GM12872 (cell line): ENCODE measurements around the gene FKBP3.

Source experiments
- CTCF ChIP-seq: IDR thresholded peaks from 3 replicates; pipeline ENCODE4 v1.5.1; 2011; ENCODE audit warnings: low read depth, mild to moderate bottlenecking, low read length, moderate library complexity; ENCODE audit not compliant: insufficient read depth

FKBP3 gene

DNA sequence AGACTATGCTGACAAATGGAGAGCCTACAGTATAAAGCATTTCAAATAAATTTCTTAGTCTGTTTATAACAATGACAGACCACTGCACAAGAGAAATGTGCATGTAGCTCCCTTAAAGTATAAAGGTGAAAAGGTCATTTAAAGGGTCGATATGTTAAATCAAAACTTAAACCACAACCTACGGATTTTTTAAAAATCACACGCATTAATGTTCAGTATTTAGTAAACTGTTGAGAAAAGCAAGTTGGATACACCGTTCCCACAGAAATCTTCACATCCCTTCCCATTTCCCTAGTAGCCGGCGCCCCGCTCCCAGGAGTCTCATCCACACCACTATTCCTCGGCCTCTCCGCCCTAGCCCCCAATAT, 614 bp downstream of the FKBP3 start:
- TF ChIP-seq CTCF, result no peak

DNA sequence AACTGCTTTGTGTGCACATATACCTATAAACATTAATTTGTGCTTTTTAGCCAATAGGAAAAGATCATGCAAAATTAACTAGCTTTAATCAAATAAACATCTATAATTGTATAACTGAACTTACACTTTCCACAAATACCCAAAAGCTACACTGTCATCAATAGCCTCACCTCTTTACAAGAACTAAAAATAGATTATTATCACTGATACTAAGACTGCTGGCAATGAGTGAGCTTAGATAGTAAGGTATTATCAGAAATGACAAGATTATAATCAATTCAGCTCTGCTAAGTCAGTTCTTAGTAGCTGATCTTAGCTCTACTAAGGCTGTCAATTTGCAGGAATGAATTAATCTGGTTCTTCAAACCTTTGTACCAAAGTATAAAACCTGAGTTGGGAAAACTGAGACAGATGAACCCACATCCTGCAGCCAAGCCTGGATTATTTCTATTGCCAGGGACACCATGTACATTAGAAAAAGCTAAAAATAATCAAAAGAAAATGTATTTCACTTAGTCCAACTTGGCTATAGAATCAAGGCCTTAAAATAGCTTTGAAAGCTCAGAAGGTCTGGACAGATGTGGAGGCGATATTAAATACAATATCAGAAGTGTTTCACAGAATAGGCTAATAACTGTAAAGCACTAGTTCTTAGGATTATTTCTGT, 5.2 kb downstream of the FKBP3 start:
- TF ChIP-seq CTCF, result no peak

- TF ChIP-seq CTCF, result no peak
Measured at GRCh38 chr14:45125754-45126153, 8.5 kb downstream of the FKBP3 start.

DNA sequence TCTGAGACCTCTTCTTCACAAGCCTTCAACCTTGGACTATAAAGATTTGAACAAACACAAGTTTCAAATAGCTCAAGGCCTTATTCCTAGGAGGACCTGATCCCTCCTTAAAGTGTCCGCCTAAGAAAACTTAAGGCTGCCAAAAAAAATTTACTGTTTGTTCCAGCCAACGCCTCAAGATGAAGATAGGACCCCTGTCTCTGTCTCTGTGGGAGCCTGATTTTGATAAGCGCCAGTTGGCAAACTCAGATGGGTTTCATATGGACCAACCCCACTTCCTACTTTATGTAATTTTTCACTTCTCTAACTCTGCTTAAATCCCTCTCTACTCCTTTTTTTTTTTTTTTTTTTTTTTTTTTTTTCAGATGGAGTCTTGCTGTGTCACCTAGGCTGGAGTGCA, 11.0 kb downstream of the FKBP3 start:
- no peak for TF ChIP-seq CTCF

GRCh38 chr14:45120096-45120495, 14.2 kb downstream of the FKBP3 start:
- no peak for TF ChIP-seq CTCF

- no peak for TF ChIP-seq CTCF
Measured at GRCh38 chr14:45118594-45118993, 15.7 kb downstream of the FKBP3 start.

GRCh38 chr14:45114327-45114726, 20.0 kb downstream of the FKBP3 start:
- TF ChIP-seq CTCF, result no peak
